Measurements from ENCODE around the gene EML4.

Gene EML4

GRCh38 chr2:42217914-42218313 is 48.8 kb downstream of the EML4 start:
- Histone ChIP-seq H3K4me3 (ENCODE audit: low read depth in 1 of 5, low read length in 5 of 5) (no peak overlapping the region), H3K9me3 (ENCODE audit: control insufficient read depth in 5 of 5, low read length in 5 of 5) (no peaks in the 10 kb centered on the region), H3K4me1 (ENCODE audit: control insufficient read depth in 5 of 5, insufficient read depth in 5 of 5, low read length in 5 of 5) (peaks cover 0 to 10% (median 2%) of the 10 kb centered on the region in 5 donors), H3K36me3 (ENCODE audit: control insufficient read depth in 5 of 5, insufficient read depth in 5 of 5, low read length in 5 of 5) (no peaks in the 10 kb centered on the region), H3K27ac (ENCODE audit: low read depth, low read length) (no peak overlapping the region), H3K27me3 (ENCODE audit: control insufficient read depth in 5 of 5, insufficient read depth in 4 of 5, low read length in 5 of 5) (no peaks in the 10 kb centered on the region), H3K9ac (ENCODE audit: low read length in 5 of 5) (no peak overlapping the region)

- Histone ChIP-seq H3K9ac (ENCODE audit: low read length in 5 of 5) (no peak overlapping the region), H3K4me1 (ENCODE audit: control insufficient read depth in 5 of 5, insufficient read depth in 5 of 5, low read length in 5 of 5) (peaks cover 0 to 12% (median 5%) of the 10 kb centered on the region in 5 donors), H3K27ac (ENCODE audit: low read depth, low read length) (no peak overlapping the region), H3K36me3 (ENCODE audit: control insufficient read depth in 5 of 5, insufficient read depth in 5 of 5, low read length in 5 of 5) (no peaks in the 10 kb centered on the region), H3K4me3 (ENCODE audit: low read depth in 1 of 5, low read length in 5 of 5) (no peak overlapping the region), H3K9me3 (ENCODE audit: control insufficient read depth in 5 of 5, low read length in 5 of 5) (no peaks in the 10 kb centered on the region), H3K27me3 (ENCODE audit: control insufficient read depth in 5 of 5, insufficient read depth in 4 of 5, low read length in 5 of 5) (no peaks in the 10 kb centered on the region)
These were observed 49.6 kb downstream of the EML4 start for GRCh38 chr2:42218712-42219111.

DNA sequence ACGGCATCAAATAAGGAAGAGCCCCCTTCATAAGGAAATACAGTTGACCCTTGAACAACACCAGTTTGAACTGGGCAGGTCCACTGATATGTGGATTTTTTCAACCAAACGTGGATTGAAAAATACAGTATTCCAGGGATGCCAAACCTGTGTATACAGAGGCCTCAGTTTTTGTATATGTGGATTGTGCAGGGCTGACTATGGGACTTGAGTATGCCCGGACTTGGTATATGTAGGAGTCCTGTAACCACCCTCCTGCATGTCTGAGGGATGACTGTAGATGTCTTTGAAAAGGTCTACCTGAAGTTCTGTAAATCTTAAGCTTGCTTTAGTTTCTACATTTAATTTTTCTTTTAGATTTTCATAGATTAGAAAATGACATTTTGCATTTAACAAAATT is 50.0 kb downstream of the EML4 start:
- Histone ChIP-seq H3K4me1 (ENCODE audit: control insufficient read depth in 5 of 5, insufficient read depth in 5 of 5, low read length in 5 of 5) (peaks cover 0 to 16% (median 6%) of the 10 kb centered on the region in 5 donors), H3K36me3 (ENCODE audit: control insufficient read depth in 5 of 5, insufficient read depth in 5 of 5, low read length in 5 of 5) (no peaks in the 10 kb centered on the region)

GRCh38 chr2:42220566-42220965 is 51.4 kb downstream of the EML4 start:
- Histone ChIP-seq H3K27me3 (ENCODE audit: control insufficient read depth in 5 of 5, insufficient read depth in 4 of 5, low read length in 5 of 5) (no peaks in the 10 kb centered on the region), H3K4me3 (ENCODE audit: low read depth in 1 of 5, low read length in 5 of 5) (no peak overlapping the region), H3K27ac (ENCODE audit: low read depth, low read length) (no peak overlapping the region), H3K4me1 (ENCODE audit: control insufficient read depth in 5 of 5, insufficient read depth in 5 of 5, low read length in 5 of 5) (peaks cover 0 to 20% (median 3%) of the 10 kb centered on the region in 5 donors), H3K9ac (ENCODE audit: low read length in 5 of 5) (no peak overlapping the region), H3K9me3 (ENCODE audit: control insufficient read depth in 5 of 5, low read length in 5 of 5) (no peaks in the 10 kb centered on the region), H3K36me3 (ENCODE audit: control insufficient read depth in 5 of 5, insufficient read depth in 5 of 5, low read length in 5 of 5) (no peaks in the 10 kb centered on the region)

More for the DNA sequence above, 50.0 kb downstream of the EML4 start:
- Histone ChIP-seq H3K27me3 (ENCODE audit: control insufficient read depth in 5 of 5, insufficient read depth in 4 of 5, low read length in 5 of 5) (no peaks in the 10 kb centered on the region), H3K9me3 (ENCODE audit: control insufficient read depth in 5 of 5, low read length in 5 of 5) (no peaks in the 10 kb centered on the region), H3K27ac (ENCODE audit: low read depth, low read length) (no peak overlapping the region), H3K4me3 (ENCODE audit: low read depth in 1 of 5, low read length in 5 of 5) (no peak overlapping the region), H3K9ac (ENCODE audit: low read length in 5 of 5) (no peak overlapping the region)

GRCh38 chr2:42223067-42223854 is 54.1 kb downstream of the EML4 start:
- Histone ChIP-seq H3K4me1 (ENCODE audit: control insufficient read depth in 5 of 5, insufficient read depth in 5 of 5, low read length in 5 of 5) (peaks cover 0 to 13% (median 0%) of the 10 kb centered on the region in 5 donors), H3K9ac (ENCODE audit: low read length in 5 of 5) (no peak overlapping the region), H3K9me3 (ENCODE audit: control insufficient read depth in 5 of 5, low read length in 5 of 5) (no peaks in the 10 kb centered on the region), H3K4me3 (ENCODE audit: low read depth in 1 of 5, low read length in 5 of 5) (no peak overlapping the region), H3K27me3 (ENCODE audit: control insufficient read depth in 5 of 5, insufficient read depth in 4 of 5, low read length in 5 of 5) (no peaks in the 10 kb centered on the region), H3K36me3 (ENCODE audit: control insufficient read depth in 5 of 5, insufficient read depth in 5 of 5, low read length in 5 of 5) (no peaks in the 10 kb centered on the region), H3K27ac (ENCODE audit: low read depth, low read length) (no peak overlapping the region)

DNA sequence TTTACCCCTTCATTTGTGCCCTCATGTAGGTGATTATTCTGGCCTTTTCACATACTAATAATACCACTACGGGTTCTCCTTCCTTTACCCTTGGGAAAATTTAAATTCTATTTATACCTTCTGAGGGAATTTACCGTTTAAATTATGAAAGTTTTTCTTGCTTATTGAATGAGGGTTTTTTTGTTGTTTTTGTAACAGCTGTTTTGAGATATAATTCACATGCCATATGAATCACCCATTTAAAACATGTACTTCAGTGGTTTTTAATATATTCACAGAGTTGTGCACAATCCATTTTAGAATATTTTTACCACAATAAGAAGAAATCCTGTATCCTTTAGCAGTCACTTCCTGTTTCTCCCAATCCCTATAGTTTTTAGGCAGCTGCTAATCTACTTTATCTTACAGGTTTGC is 54.7 kb downstream of the EML4 start:
- Histone ChIP-seq H3K27ac (ENCODE audit: low read depth, low read length) (no peak overlapping the region), H3K27me3 (ENCODE audit: control insufficient read depth in 5 of 5, insufficient read depth in 4 of 5, low read length in 5 of 5) (no peaks in the 10 kb centered on the region), H3K4me3 (ENCODE audit: low read depth in 1 of 5, low read length in 5 of 5) (no peak overlapping the region)

DNA sequence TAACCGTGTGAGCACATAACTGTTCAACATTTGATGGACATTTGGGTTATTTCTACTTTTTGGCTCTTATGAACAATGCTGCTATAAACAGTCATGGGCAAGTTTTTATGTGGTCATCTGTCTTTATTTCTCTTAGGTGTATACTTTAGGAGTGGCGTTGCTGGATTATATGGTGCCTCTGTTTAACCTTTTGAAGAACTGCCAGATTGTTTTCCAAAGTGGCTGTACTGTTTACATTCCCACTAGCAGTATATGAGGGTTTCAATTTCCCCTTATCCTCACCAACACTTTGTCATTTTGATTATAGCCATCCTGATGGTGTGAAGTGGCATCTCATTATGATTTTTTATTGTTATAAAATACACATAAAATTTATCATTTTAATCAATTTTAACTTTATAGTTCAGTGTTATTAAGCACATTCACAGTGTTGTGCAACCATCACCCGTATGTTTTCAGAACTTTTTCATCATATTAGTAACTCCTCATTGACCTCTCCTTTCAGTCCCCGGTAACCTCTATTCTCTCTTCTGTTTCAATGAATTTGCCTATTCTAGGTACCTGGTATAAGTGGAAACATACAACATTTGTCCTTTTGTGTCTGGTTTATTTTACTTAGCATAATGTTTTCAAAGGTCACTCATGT is 55.4 kb downstream of the EML4 start:
- Histone ChIP-seq H3K36me3 (ENCODE audit: control insufficient read depth in 5 of 5, insufficient read depth in 5 of 5, low read length in 5 of 5) (no peaks in the 10 kb centered on the region), H3K4me1 (ENCODE audit: control insufficient read depth in 5 of 5, insufficient read depth in 5 of 5, low read length in 5 of 5) (peaks cover 0 to 13% (median 0%) of the 10 kb centered on the region in 5 donors), H3K27me3 (ENCODE audit: control insufficient read depth in 5 of 5, insufficient read depth in 4 of 5, low read length in 5 of 5) (no peaks in the 10 kb centered on the region), H3K4me3 (ENCODE audit: low read depth in 1 of 5, low read length in 5 of 5) (no peak overlapping the region), H3K9ac (ENCODE audit: low read length in 5 of 5) (no peak overlapping the region), H3K9me3 (ENCODE audit: control insufficient read depth in 5 of 5, low read length in 5 of 5) (no peaks in the 10 kb centered on the region), H3K27ac (ENCODE audit: low read depth, low read length) (no peak overlapping the region)

More for the DNA sequence above, 54.7 kb downstream of the EML4 start:
- H3K4me1 ChIP-seq (ENCODE audit: control insufficient read depth in 5 of 5, insufficient read depth in 5 of 5, low read length in 5 of 5): peaks cover 0 to 13% (median 0%) of the 10 kb centered on the region in 5 donors
- no peaks in the 10 kb centered on the region for H3K36me3 ChIP-seq (ENCODE audit: control insufficient read depth in 5 of 5, insufficient read depth in 5 of 5, low read length in 5 of 5)
- no peaks in the 10 kb centered on the region for H3K9me3 ChIP-seq (ENCODE audit: control insufficient read depth in 5 of 5, low read length in 5 of 5)
- no peak overlapping the region for H3K9ac ChIP-seq (ENCODE audit: low read length in 5 of 5)

DNA sequence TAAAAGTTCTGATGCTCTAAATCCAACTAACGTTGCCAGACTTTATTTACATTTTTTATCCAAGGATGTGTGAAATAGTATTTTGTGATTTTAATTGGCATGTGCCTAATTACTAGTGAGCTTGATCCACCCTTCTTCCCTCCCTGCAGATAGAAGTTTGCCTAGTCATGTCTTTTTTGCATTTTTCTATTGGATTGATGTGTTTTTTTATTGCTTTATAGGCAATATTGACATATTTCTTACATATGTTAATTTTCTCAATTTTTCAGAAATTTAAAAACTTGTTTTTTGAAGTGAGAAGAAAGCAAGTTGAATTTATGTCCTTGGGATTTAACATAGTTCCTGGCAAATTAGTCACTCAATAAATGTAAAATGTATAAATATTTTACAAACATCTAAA is 56.4 kb downstream of the EML4 start:
- H3K27ac ChIP-seq (ENCODE audit: low read depth, low read length): no peak overlapping the region

GRCh38 chr2:42227491-42227890 is 58.3 kb downstream of the EML4 start:
- no peaks in the 10 kb centered on the region for H3K36me3 ChIP-seq (ENCODE audit: control insufficient read depth in 5 of 5, insufficient read depth in 5 of 5, low read length in 5 of 5)
- H3K27ac ChIP-seq (ENCODE audit: low read depth, low read length): no peak overlapping the region
- no peak overlapping the region for H3K9ac ChIP-seq (ENCODE audit: low read length in 5 of 5)
- H3K4me1 ChIP-seq (ENCODE audit: control insufficient read depth in 5 of 5, insufficient read depth in 5 of 5, low read length in 5 of 5): peaks cover 0 to 12% (median 0%) of the 10 kb centered on the region in 5 donors
- no peaks in the 10 kb centered on the region for H3K27me3 ChIP-seq (ENCODE audit: control insufficient read depth in 5 of 5, insufficient read depth in 4 of 5, low read length in 5 of 5)
- H3K4me3 ChIP-seq (ENCODE audit: low read depth in 1 of 5, low read length in 5 of 5): no peak overlapping the region
- H3K9me3 ChIP-seq (ENCODE audit: control insufficient read depth in 5 of 5, low read length in 5 of 5): no peaks in the 10 kb centered on the region

More for the DNA sequence above, 56.4 kb downstream of the EML4 start:
- Histone ChIP-seq H3K27me3 (ENCODE audit: control insufficient read depth in 5 of 5, insufficient read depth in 4 of 5, low read length in 5 of 5) (no peaks in the 10 kb centered on the region), H3K9me3 (ENCODE audit: control insufficient read depth in 5 of 5, low read length in 5 of 5) (no peaks in the 10 kb centered on the region), H3K36me3 (ENCODE audit: control insufficient read depth in 5 of 5, insufficient read depth in 5 of 5, low read length in 5 of 5) (no peaks in the 10 kb centered on the region), H3K4me1 (ENCODE audit: control insufficient read depth in 5 of 5, insufficient read depth in 5 of 5, low read length in 5 of 5) (peaks cover 0 to 13% (median 0%) of the 10 kb centered on the region in 5 donors), H3K9ac (ENCODE audit: low read length in 5 of 5) (no peak overlapping the region), H3K4me3 (ENCODE audit: low read depth in 1 of 5, low read length in 5 of 5) (no peak overlapping the region)

DNA sequence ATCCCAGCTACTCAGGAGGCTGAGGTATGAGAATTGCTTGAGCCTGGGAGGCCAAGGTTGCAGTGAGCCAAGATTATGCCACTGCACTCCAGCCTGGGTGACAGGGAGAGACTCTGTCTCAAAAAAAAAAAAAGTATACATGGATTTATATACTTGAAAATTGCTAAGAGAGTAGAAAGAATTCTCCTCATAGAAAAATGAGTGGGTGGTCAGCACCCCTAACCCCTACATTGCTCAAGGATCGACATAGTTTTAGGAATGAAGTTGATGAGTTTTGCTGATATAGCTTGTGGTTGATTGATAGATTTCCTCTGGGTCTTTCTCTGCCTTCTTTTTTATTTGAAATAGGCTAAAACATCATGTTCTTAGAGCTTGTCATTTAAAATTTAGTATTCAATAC is 58.9 kb downstream of the EML4 start:
- H3K27me3 ChIP-seq (ENCODE audit: control insufficient read depth in 5 of 5, insufficient read depth in 4 of 5, low read length in 5 of 5): no peaks in the 10 kb centered on the region
- no peak overlapping the region for H3K4me3 ChIP-seq (ENCODE audit: low read depth in 1 of 5, low read length in 5 of 5)
- no peaks in the 10 kb centered on the region for H3K9me3 ChIP-seq (ENCODE audit: control insufficient read depth in 5 of 5, low read length in 5 of 5)
- H3K4me1 ChIP-seq (ENCODE audit: control insufficient read depth in 5 of 5, insufficient read depth in 5 of 5, low read length in 5 of 5): peaks cover 0 to 12% (median 0%) of the 10 kb centered on the region in 5 donors
- no peak overlapping the region for H3K27ac ChIP-seq (ENCODE audit: low read depth, low read length)
- H3K9ac ChIP-seq (ENCODE audit: low read length in 5 of 5): no peak overlapping the region
- no peaks in the 10 kb centered on the region for H3K36me3 ChIP-seq (ENCODE audit: control insufficient read depth in 5 of 5, insufficient read depth in 5 of 5, low read length in 5 of 5)

Measured in subcutaneous abdominal adipose tissue (tissue), 5 donors.